OCI-LY3 (cell line): ENCODE measurements around the gene GALNT18.

Experiments
- H2AFZ ChIP-seq: fragments of 200-600, 300-600 bp; shearing (Covaris generic); 2 replicates; pipeline ENCODE4 v1.6.0; 2014; ENCODE audit warnings: antibody characterized with exemption, low read depth, low read length
- H3K27ac ChIP-seq: fragments of 200-600, 300-600 bp; sonication (generic); 2 replicates; pipeline ENCODE4 v1.5.1; 2014; ENCODE audit warnings: mild to moderate bottlenecking, low read length, moderate library complexity, mixed read lengths
- H3K27me3 ChIP-seq: fragments of 200-600, 300-600 bp; sonication (generic); 2 replicates; pipeline ENCODE4 v1.6.1; 2014; ENCODE audit warnings: low read depth, low read length, mixed read lengths
- H3K36me3 ChIP-seq: fragments of 200-600, 300-600 bp; sonication (generic); replicated peaks from 2 replicates; pipeline ENCODE3; 2014; ENCODE audit warnings: low read depth, low read length, mixed read lengths
- H3K4me1 ChIP-seq: fragments of 300-600, 200-600 bp; sonication (generic); 2 replicates; pipeline ENCODE4 v1.6.1; 2014; ENCODE audit warnings: low read length, mixed read lengths
- H3K4me2 ChIP-seq: fragments of 200-600, 300-600 bp; sonication (generic); 2 replicates; pipeline ENCODE4 v1.6.1; 2014; ENCODE audit warnings: low read length, mixed read lengths
- H3K4me3 ChIP-seq: fragments of 300-600, 200-600 bp; sonication (generic); 2 replicates; pipeline ENCODE4 v1.5.1; 2014; ENCODE audit warnings: antibody characterized with exemption, mild to moderate bottlenecking, low read length, moderate library complexity
- H3K79me2 ChIP-seq: fragments of 300-600, 200-600 bp; shearing (Covaris generic); 2 replicates; pipeline ENCODE4 v1.6.1; 2014; ENCODE audit warnings: mild to moderate bottlenecking, low read length, mixed read lengths
- H3K9ac ChIP-seq: fragments of 300-600, 200-600 bp; shearing (Covaris generic); 2 replicates; pipeline ENCODE4 v1.6.0; 2014; ENCODE audit warnings: mild to moderate bottlenecking, low read length, moderate library complexity
- H3K9me3 ChIP-seq: fragments of 200-600, 300-600 bp; shearing (Covaris generic); 2 replicates; pipeline ENCODE4 v1.6.1; 2014; ENCODE audit warnings: low read length, mixed read lengths; ENCODE audit not compliant: insufficient read depth
- H4K20me1 ChIP-seq: fragments of 200-600, 300-600 bp; sonication (generic); 2 replicates; pipeline ENCODE4 v1.6.1; 2016; ENCODE audit warnings: low read length, mixed read lengths; ENCODE audit not compliant: insufficient read depth
- CTCF ChIP-seq: fragments of 200-600, 300-600 bp; sonication (generic); IDR thresholded peaks from 2 replicates; pipeline ENCODE4 v1.5.1; 2014; ENCODE audit warnings: antibody characterized with exemption, low read length, low read depth
- EZH2phosphoT487 ChIP-seq: fragments of 200-600 bp; shearing (Covaris generic); IDR thresholded peaks from 2 replicates; pipeline ENCODE4 v1.6.1; 2018; ENCODE audit warnings: antibody characterized with exemption, mixed run types, low read depth

The GALNT18 gene

GRCh38 chr11:11426226-11426952 is 195.4 kb downstream of the GALNT18 start:
- no peaks in the 10 kb centered on the region for H3K36me3 ChIP-seq
- TF ChIP-seq CTCF (no peak), EZH2phosphoT487 (no peak)
- no peak overlapping the region for H2AFZ ChIP-seq
- H3K9ac ChIP-seq: no peak overlapping the region
- H3K4me1 ChIP-seq: no peaks in the 10 kb centered on the region
- H3K9me3 ChIP-seq: no peaks in the 10 kb centered on the region
- no peak overlapping the region for H3K4me3 ChIP-seq
- no peak overlapping the region for H3K27ac ChIP-seq
- H4K20me1 ChIP-seq: no peaks in the 10 kb centered on the region; the same call in 1 of the 2 replicates
- no peaks in the 10 kb centered on the region for H3K27me3 ChIP-seq
- no peaks in the 10 kb centered on the region for H3K79me2 ChIP-seq
- H3K4me2 ChIP-seq: no peak overlapping the region

- H3K36me3 ChIP-seq: no peaks in the 10 kb centered on the region
- no peaks in the 10 kb centered on the region for H3K27me3 ChIP-seq
- TF ChIP-seq CTCF (no peak), EZH2phosphoT487 (no peak)
- no peaks in the 10 kb centered on the region for H3K4me1 ChIP-seq
- H4K20me1 ChIP-seq: no peaks in the 10 kb centered on the region; the same call in 1 of the 2 replicates
- no peak overlapping the region for H2AFZ ChIP-seq
- no peak overlapping the region for H3K4me2 ChIP-seq
- H3K9me3 ChIP-seq: no peaks in the 10 kb centered on the region
- no peak overlapping the region for H3K9ac ChIP-seq
- H3K79me2 ChIP-seq: no peaks in the 10 kb centered on the region
- no peak overlapping the region for H3K27ac ChIP-seq
- H3K4me3 ChIP-seq: no peak overlapping the region
Measured at GRCh38 chr11:11425806-11426205, 196.0 kb downstream of the GALNT18 start.

GRCh38 chr11:11424688-11425087 is 197.1 kb downstream of the GALNT18 start:
- Histone ChIP-seq H3K4me2 (no peak overlapping the region), H3K4me1 (no peaks in the 10 kb centered on the region), H3K27me3 (no peaks in the 10 kb centered on the region), H3K9ac (no peak overlapping the region), H3K9me3 (no peaks in the 10 kb centered on the region), H3K79me2 (no peaks in the 10 kb centered on the region), H2AFZ (no peak overlapping the region), H3K36me3 (no peaks in the 10 kb centered on the region), H4K20me1 (no peaks in the 10 kb centered on the region; the same call in 1 of the 2 replicates), H3K4me3 (no peak overlapping the region), H3K27ac (no peak overlapping the region)
- TF ChIP-seq CTCF: no peak
- no peak for TF ChIP-seq EZH2phosphoT487

GRCh38 chr11:11422411-11423128 is 199.2 kb downstream of the GALNT18 start:
- H2AFZ ChIP-seq: no peak overlapping the region

More at GRCh38 chr11:11422411-11423128, 199.2 kb downstream of the GALNT18 start:
- H3K27ac ChIP-seq: no peak overlapping the region
- no peak overlapping the region for H3K4me2 ChIP-seq
- no peaks in the 10 kb centered on the region for H3K36me3 ChIP-seq
- no peaks in the 10 kb centered on the region; the same call in 1 of the 2 replicates for H4K20me1 ChIP-seq
- no peaks in the 10 kb centered on the region for H3K79me2 ChIP-seq
- peaks cover 2% of the 10 kb centered on the region for H3K27me3 ChIP-seq
- TF ChIP-seq EZH2phosphoT487 (no peak), CTCF (no peak)
- H3K9me3 ChIP-seq: no peaks in the 10 kb centered on the region
- no peak overlapping the region for H3K9ac ChIP-seq
- H3K4me3 ChIP-seq: no peak overlapping the region
- no peaks in the 10 kb centered on the region for H3K4me1 ChIP-seq
